ENCODE measurements around the gene RPA1. TPM values are rescaled to one million over a fixed set of nuclear protein-coding genes. Genes with fewer than 3 reads are reported as not detected.
"Not testable (repeated sequence)": the region's sequence is repeated elsewhere in the genome, so short reads cannot be mapped to it uniquely, and the experiment has no call there.

RPA1 gene
- polyA plus RNA-seq, 6 donors from 2014 or later, result 45.1 to 56.0 (median 50.5) TPM

GRCh38 chr17:1797846-1798245, 32.0 kb upstream of the RPA1 start:
- H3K4me3 Mint-ChIP-seq; DNase-seq; H3K4me1 Mint-ChIP-seq; H3K27me3 Mint-ChIP-seq; ATAC-seq (ENCODE audit: low read depth in 2 of 2); H3K9me3 Mint-ChIP-seq; H3K27ac Mint-ChIP-seq: not testable (repeated sequence)
- H3K36me3 Mint-ChIP-seq, result peaks cover 0 to 14% of the 10 kb centered on the region in 2 donors

- no peak for ATAC-seq (ENCODE audit: low read depth in 2 of 2)
- H3K27ac Mint-ChIP-seq, result no peak overlapping the region
- no peaks in the 10 kb centered on the region for H3K9me3 Mint-ChIP-seq
- peaks cover 0 to 4% (median 0%) of the 10 kb centered on the region in 3 donors for H3K4me1 Mint-ChIP-seq
- H3K27me3 Mint-ChIP-seq, result no peaks in the 10 kb centered on the region
- DNase-seq, result no peak
- H3K36me3 Mint-ChIP-seq, result peaks cover 0 to 12% of the 10 kb centered on the region in 2 donors
- H3K4me3 Mint-ChIP-seq, result no peak overlapping the region
Measured at GRCh38 chr17:1800240-1800639, 29.6 kb upstream of the RPA1 start.

DNA sequence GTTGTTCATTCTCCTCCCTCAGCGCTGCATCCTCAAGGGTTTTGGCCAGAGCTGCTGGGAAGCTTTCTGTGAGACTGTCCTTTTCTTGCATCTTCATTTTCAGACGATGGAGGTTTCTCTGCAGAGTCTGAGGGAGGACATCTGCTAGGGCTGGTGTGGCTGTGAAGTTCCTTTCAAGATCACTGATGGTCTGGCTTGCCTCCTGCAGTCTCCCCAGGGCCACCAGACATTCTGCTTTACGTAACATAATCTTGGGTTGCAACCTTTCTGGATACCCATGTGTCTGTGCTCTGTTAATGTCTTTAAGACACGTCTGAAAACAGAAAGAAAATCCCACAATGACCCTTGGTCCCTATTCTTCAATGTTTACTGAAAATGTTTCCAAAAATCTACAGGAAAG, 29.1 kb upstream of the RPA1 start:
- Mint-ChIP-seq H3K4me1 (peaks cover 0 to 4% (median 0%) of the 10 kb centered on the region in 3 donors), H3K36me3 (peaks cover 0 to 12% of the 10 kb centered on the region in 2 donors), H3K27me3 (no peaks in the 10 kb centered on the region), H3K9me3 (no peaks in the 10 kb centered on the region), H3K27ac (no peak overlapping the region), H3K4me3 (no peak overlapping the region)
- DNase-seq (no peak), ATAC-seq (ENCODE audit: low read depth in 2 of 2) (no peak)

DNA sequence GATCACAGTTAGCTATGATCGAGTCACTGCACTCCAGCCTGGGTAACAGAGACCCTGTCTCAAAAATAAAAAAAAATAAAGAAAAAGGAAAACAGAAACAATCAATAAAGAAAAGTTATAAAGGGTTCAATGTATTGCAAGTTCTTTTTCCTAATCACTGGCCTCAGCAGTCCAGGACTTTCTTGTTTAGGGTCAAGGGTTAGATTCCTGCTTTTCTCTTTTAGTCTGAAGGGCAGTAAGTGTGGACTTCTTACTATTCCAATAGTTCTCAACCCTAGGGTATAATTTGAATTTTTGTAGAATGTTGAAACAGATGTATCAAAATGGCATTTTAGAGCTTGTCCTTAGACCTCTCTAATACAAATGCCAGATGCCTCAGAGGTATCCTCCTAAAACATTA, 27.4 kb upstream of the RPA1 start:
- no peaks in the 10 kb centered on the region for H3K27me3 Mint-ChIP-seq
- DNase-seq (no peak), ATAC-seq (ENCODE audit: low read depth in 2 of 2) (no peak)
- no peak overlapping the region for H3K27ac Mint-ChIP-seq
- H3K36me3 Mint-ChIP-seq, result peaks cover 0 to 6% of the 10 kb centered on the region in 2 donors
- H3K9me3 Mint-ChIP-seq, result no peaks in the 10 kb centered on the region
- H3K4me1 Mint-ChIP-seq, result peaks cover 0 to 2% (median 0%) of the 10 kb centered on the region in 3 donors
- H3K4me3 Mint-ChIP-seq, result no peak overlapping the region

DNA sequence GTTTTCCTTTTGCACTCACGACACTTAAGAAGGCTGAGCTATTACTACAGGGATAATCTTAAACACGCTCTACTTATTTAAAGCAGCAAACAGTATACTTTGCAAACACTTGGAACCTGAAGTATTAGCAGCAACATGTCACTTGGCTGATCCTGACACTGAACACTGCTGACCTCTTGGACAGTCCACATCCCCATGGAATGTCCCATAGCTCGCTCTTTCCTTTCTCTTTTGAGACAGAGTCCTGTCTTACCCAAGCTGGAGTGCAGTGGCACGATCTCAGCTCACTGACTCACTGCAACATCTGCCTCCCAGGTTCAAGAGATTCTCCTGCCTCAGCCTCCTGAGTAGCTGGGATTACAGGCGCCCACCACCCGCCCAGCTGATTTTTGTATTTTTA, 26.5 kb upstream of the RPA1 start:
- no peaks in the 10 kb centered on the region for H3K9me3 Mint-ChIP-seq
- no peak overlapping the region for H3K4me3 Mint-ChIP-seq
- H3K4me1 Mint-ChIP-seq, result no peaks in the 10 kb centered on the region
- peak overlapping the region in 1 of 6 donors; percentile 67 for H3K27ac Mint-ChIP-seq
- no peak for ATAC-seq (ENCODE audit: low read depth in 2 of 2)
- no peaks in the 10 kb centered on the region for H3K27me3 Mint-ChIP-seq
- no peak for DNase-seq
- peaks cover 0 to 13% of the 10 kb centered on the region in 2 donors for H3K36me3 Mint-ChIP-seq

- ATAC-seq (ENCODE audit: low read depth in 2 of 2), result no peak
- Mint-ChIP-seq H3K4me1 (no peaks in the 10 kb centered on the region), H3K27me3 (no peaks in the 10 kb centered on the region), H3K27ac (no peak overlapping the region), H3K9me3 (no peaks in the 10 kb centered on the region), H3K36me3 (peaks cover 0 to 13% of the 10 kb centered on the region in 2 donors), H3K4me3 (no peak overlapping the region)
- no peak for DNase-seq
Measured at GRCh38 chr17:1807890-1808289, 21.9 kb upstream of the RPA1 start.

DNA sequence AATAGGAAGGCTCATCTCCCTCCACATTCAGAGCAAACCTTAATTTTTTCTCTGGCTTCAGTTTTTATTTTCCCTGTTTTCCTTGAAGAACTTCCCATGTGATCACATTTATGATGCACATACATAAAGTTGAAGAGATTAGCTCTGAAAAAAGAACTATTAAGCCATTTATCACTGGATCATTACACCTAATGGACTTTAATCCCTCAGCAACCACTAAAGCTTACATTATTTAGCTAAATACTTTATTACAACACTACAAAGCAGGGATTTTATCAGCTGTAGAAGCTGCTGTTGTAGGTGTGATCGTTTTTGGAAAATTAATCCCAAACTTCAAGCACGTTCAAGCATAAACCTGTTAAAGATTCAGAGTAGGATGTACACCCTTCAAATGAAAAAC, 21.2 kb upstream of the RPA1 start:
- ATAC-seq (ENCODE audit: low read depth in 2 of 2) (no peak), DNase-seq (no peak)
- Mint-ChIP-seq H3K27me3 (no peaks in the 10 kb centered on the region), H3K4me3 (no peak overlapping the region), H3K36me3 (peaks cover 0 to 13% of the 10 kb centered on the region in 2 donors), H3K9me3 (no peaks in the 10 kb centered on the region), H3K4me1 (no peaks in the 10 kb centered on the region), H3K27ac (no peak overlapping the region)

- H3K4me3 Mint-ChIP-seq; H3K4me1 Mint-ChIP-seq; DNase-seq; H3K27me3 Mint-ChIP-seq; H3K9me3 Mint-ChIP-seq; ATAC-seq (ENCODE audit: low read depth in 2 of 2); H3K36me3 Mint-ChIP-seq; H3K27ac Mint-ChIP-seq: not testable (repeated sequence)
Measured at GRCh38 chr17:1809815-1810214, 20.0 kb upstream of the RPA1 start.

DNA sequence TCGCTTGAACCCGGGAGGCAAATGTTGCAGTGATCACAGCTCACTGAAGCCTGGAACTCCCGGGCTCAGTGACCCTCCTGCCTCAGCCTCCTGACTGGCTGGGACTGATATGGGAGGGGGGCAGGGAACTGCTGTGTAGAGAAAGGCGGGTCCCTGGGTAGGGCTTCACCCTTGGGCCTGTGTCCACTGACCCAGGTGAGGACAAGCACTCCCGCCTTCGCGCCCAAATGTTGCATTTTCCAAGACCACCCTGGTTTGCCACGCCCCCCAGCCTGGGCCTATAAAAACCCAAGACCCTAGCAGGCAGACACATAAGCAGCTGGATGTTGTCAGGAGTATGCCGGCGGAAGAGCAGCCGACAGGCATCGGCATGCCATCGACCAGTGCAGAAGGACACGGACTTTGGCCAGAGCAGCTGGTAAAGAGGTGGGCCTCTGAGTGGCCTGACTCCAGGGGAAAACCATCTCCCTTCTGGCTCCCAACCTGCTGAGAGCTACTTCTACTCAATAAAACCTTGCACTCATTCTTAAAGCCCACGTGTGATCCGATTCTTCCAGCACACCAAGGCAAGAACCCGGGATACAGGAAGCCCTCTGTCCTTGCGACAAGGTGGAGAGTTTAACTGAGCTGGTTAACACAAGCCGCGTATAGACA, 19.2 kb upstream of the RPA1 start:
- Mint-ChIP-seq H3K9me3 (no peaks in the 10 kb centered on the region), H3K27ac (no peak overlapping the region), H3K27me3 (no peaks in the 10 kb centered on the region), H3K4me3 (no peak overlapping the region), H3K36me3 (peaks cover 0 to 7% of the 10 kb centered on the region in 2 donors), H3K4me1 (no peaks in the 10 kb centered on the region)
- no peak for ATAC-seq (ENCODE audit: low read depth in 2 of 2)
- no peak for DNase-seq

- Mint-ChIP-seq H3K4me3 (no peak overlapping the region), H3K4me1 (no peaks in the 10 kb centered on the region), H3K36me3 (peaks cover 0 to under 1% of the 10 kb centered on the region in 2 donors), H3K27me3 (no peaks in the 10 kb centered on the region), H3K27ac (no peak overlapping the region), H3K9me3 (no peaks in the 10 kb centered on the region)
- no peak for ATAC-seq (ENCODE audit: low read depth in 2 of 2)
- no peak for DNase-seq
Measured at GRCh38 chr17:1813088-1813487, 16.7 kb upstream of the RPA1 start.

GRCh38 chr17:1820528-1821252, 9.1 kb upstream of the RPA1 start:
- H3K9me3 Mint-ChIP-seq, result no peaks in the 10 kb centered on the region
- DNase-seq (no peak), ATAC-seq (ENCODE audit: low read depth in 2 of 2) (no peak)
- H3K4me1 Mint-ChIP-seq, result peaks cover 2 to 17% (median 8%) of the 10 kb centered on the region in 3 donors
- H3K27ac Mint-ChIP-seq, result peak overlapping the region in 4 of 6 donors; percentile 0 to 64 (median 40)
- peaks cover 5 to 7% of the 10 kb centered on the region in 2 donors for H3K36me3 Mint-ChIP-seq
- no peaks in the 10 kb centered on the region for H3K27me3 Mint-ChIP-seq
- peak overlapping the region in 1 of 8 donors; percentile 1 for H3K4me3 Mint-ChIP-seq

DNA sequence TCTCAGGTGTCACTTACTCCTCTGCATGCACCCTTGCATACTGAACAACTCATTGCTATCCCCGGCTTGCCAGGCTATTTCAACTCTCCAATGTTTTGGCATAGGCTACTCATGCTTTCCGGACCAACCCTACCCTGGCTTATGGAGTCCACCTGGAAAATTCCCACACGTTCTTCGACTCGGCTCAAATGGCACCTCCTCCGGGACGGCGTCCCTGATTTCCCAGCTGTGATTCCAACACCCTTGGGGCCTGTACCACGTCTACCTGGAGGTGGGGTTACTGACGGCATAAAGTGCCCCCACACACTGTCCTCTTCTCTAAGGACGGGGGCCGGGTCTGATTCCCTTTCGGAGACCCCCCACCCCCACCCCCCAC, 601 bp upstream of the RPA1 start:
- peaks cover 5 to 7% of the 10 kb centered on the region in 2 donors for H3K36me3 Mint-ChIP-seq
- no peaks in the 10 kb centered on the region for H3K9me3 Mint-ChIP-seq
- DNase-seq (no peak), ATAC-seq (ENCODE audit: low read depth in 2 of 2) (peak; percentile 1)
- peak overlapping the region; percentile 35 to 88 (median 78) for H3K27ac Mint-ChIP-seq
- peak overlapping the region; percentile 84 to 97 (median 94) for H3K4me3 Mint-ChIP-seq
- H3K27me3 Mint-ChIP-seq, result no peaks in the 10 kb centered on the region
- H3K4me1 Mint-ChIP-seq, result peaks cover 25 to 44% (median 37%) of the 10 kb centered on the region in 3 donors

GRCh38 chr17:1830288-1830687, 483 bp downstream of the RPA1 start:
- DNase-seq, result no peak
- H3K36me3 Mint-ChIP-seq, result no peaks in the 10 kb centered on the region
- H3K27me3 Mint-ChIP-seq, result no peaks in the 10 kb centered on the region
- H3K4me1 Mint-ChIP-seq, result peaks cover 31 to 48% (median 38%) of the 10 kb centered on the region in 3 donors
- ATAC-seq (ENCODE audit: low read depth in 2 of 2), result peak; percentile 10 to 13
- peak overlapping the region; percentile 56 to 98 (median 92) for H3K27ac Mint-ChIP-seq
- H3K9me3 Mint-ChIP-seq, result no peaks in the 10 kb centered on the region
- peak overlapping the region; percentile 84 to 97 (median 94) for H3K4me3 Mint-ChIP-seq
